22Rv1 (cell line): ENCODE data around the gene RNF115.

Experiments used
- CTCF ChIP-seq: fragments of 450-650 bp; IDR thresholded peaks from 2 replicates; pipeline ENCODE4 v1.5.1; 2017; ENCODE audit warnings: mild to moderate bottlenecking
- ZFX ChIP-seq: fragments of 450-650 bp; IDR thresholded peaks from 2 replicates; pipeline ENCODE4 v1.6.1; 2017; ENCODE audit warnings: antibody characterized with exemption, borderline replicate concordance

DNA sequence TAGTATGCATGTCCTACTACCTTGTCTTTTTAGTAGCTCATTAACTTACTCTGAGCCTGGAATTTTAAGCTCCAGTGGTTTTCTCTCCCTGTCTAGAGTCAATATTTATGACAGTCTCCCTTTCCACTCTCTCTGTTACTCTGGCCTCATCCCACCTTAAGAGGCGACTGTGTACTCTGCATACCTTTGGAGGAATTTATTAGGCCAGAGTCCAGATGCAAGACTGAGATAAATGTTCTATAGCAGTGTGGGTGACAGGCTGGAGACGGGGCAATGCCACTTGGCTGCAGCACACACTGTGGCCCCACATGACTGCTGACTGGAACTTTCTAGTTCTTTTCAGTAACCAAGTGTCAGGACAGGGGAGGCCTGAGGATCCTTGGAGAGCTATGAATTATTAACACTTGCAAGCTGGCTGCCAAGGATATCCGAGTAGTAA is 112.7 kb downstream of the RNF115 start:
- TF ChIP-seq CTCF (no peak), ZFX (no peak)
